DMS 273 treated with DMSO at 0.1 percent for 48 hours (cell line): ENCODE results near the gene ELMO1.

Experiments
- DNase-seq: peaks from one replicate; lab custom pipeline; 2025; lab: John Stamatoyannopoulos, UW

Gene ELMO1

GRCh38 chr7:36838616-36839225, 609.9 kb downstream of the ELMO1 start:
- no peak for DNase-seq

GRCh38 chr7:36831049-36831448, 617.6 kb downstream of the ELMO1 start:
- DNase-seq: no peak

GRCh38 chr7:36827726-36828703, 620.6 kb downstream of the ELMO1 start:
- DNase-seq: no peak

GRCh38 chr7:36825501-36825900, 623.2 kb downstream of the ELMO1 start:
- DNase-seq: no peak

- DNase-seq: no peak
These were observed 625.3 kb downstream of the ELMO1 start for GRCh38 chr7:36823353-36823752.

- no peak for DNase-seq
These were observed 627.0 kb downstream of the ELMO1 start for GRCh38 chr7:36821617-36822016.

GRCh38 chr7:36820527-36821170, 628.0 kb downstream of the ELMO1 start:
- DNase-seq: no peak

- no peak for DNase-seq
These were observed 629.0 kb downstream of the ELMO1 start for GRCh38 chr7:36819639-36820038.

GRCh38 chr7:36814311-36814710, 634.4 kb downstream of the ELMO1 start:
- DNase-seq: no peak

GRCh38 chr7:36811807-36812206, 636.9 kb downstream of the ELMO1 start:
- no peak for DNase-seq

- DNase-seq: no peak
These were observed 638.2 kb downstream of the ELMO1 start for GRCh38 chr7:36810489-36810888.

GRCh38 chr7:36810032-36810431, 638.6 kb downstream of the ELMO1 start:
- no peak for DNase-seq

GRCh38 chr7:36809510-36809909, 639.2 kb downstream of the ELMO1 start:
- DNase-seq: no peak

- DNase-seq: no peak
These were observed 639.6 kb downstream of the ELMO1 start for GRCh38 chr7:36809086-36809485.

- no peak for DNase-seq
These were observed 641.8 kb downstream of the ELMO1 start for GRCh38 chr7:36806891-36807290.
